Ascending aorta (tissue), 2 donors: ENCODE measurements around the gene SORCS2. TPM values are rescaled to one million over a fixed set of nuclear protein-coding genes. Genes with fewer than 3 reads are reported as not detected.

Source experiments
- DNase-seq, 2 donors: peaks; one replicate each; pipeline ENCODE4 v3.0.0-alpha.2; 2019; ENCODE audit warnings: low spot score in 2 of 2
- H3K27ac ChIP-seq, 2 donors: fragments of 200-600 bp; sonication (generic); one replicate each; pipeline ENCODE4 v1.5.1; 2016 to 2017; ENCODE audit warnings: mild to moderate bottlenecking in 1 of 2
- H3K27me3 ChIP-seq: fragments of 200-600 bp; sonication (generic); one replicate; pipeline ENCODE4 v1.5.1; 2017
- H3K36me3 ChIP-seq, 2 donors: fragments of 200-600 bp; sonication (generic); one replicate each; pipeline ENCODE4 v1.5.1; 2016
- H3K4me1 ChIP-seq, 2 donors: fragments of 200-600 bp; sonication (generic); one replicate each; pipeline ENCODE4 v1.5.1; 2016 to 2017; ENCODE audit warnings: mild to moderate bottlenecking in 1 of 2
- H3K4me3 ChIP-seq, 2 donors: fragments of 200-600 bp; sonication (generic); one replicate each; pipeline ENCODE4 v1.5.1; 2016 to 2017; ENCODE audit warnings: mild to moderate bottlenecking in 1 of 2
- H3K9me3 ChIP-seq, 2 donors: fragments of 200-600 bp; sonication (generic); one replicate each; pipeline ENCODE4 v1.5.1; 2016
- CTCF ChIP-seq, 3 experiments: fragments of 200-600 bp in 2 of 3; fragments of 450-650 bp in 1 of 3; sonication (generic) in 2 of 3; IDR thresholded peaks; one replicate each; pipeline ENCODE4 v1.5.1; 2016 to 2019; ENCODE audit warnings: antibody characterized with exemption in 3 of 3, mild to moderate bottlenecking in 1 of 3, moderate library complexity in 1 of 3
- intact Hi-C: fragments of 100-400 bp; cut with DNase I; formaldehyde crosslinking; loops from one replicate; pipeline ENCODE4 v1.15.1; 2023
- total RNA-seq: library from RNA; depleted of rRNA; stranded (reverse); fragments of >200 nt; gene quantifications from one replicate; pipeline ENCODE4 v1.1.0, GENCODE V29; 2016

Gene SORCS2
- total RNA-seq, 1 donor from 2014 or later, result 0.32 TPM

GRCh38 chr4:7410446-7410845, 218.1 kb downstream of the SORCS2 start:
- Histone ChIP-seq H3K9me3 (peaks cover 14 to 21% of the 10 kb centered on the region in 2 donors), H3K4me1 (no peaks in the 10 kb centered on the region), H3K4me3 (no peak overlapping the region), H3K36me3 (no peaks in the 10 kb centered on the region), H3K27me3 (no peaks in the 10 kb centered on the region), H3K27ac (no peak overlapping the region)
- DNase-seq, result no peak
- no peak for TF ChIP-seq CTCF (IDR thresholded peaks at IDR 0.05)
- intact Hi-C loops, result no loop called here

GRCh38 chr4:7411491-7411890, 219.2 kb downstream of the SORCS2 start:
- H3K27ac ChIP-seq, result no peak overlapping the region
- no peak for TF ChIP-seq CTCF (IDR thresholded peaks at IDR 0.05)
- no peak for DNase-seq
- no peak overlapping the region for H3K4me3 ChIP-seq
- H3K27me3 ChIP-seq, result no peaks in the 10 kb centered on the region
- no peaks in the 10 kb centered on the region for H3K4me1 ChIP-seq
- H3K36me3 ChIP-seq, result no peaks in the 10 kb centered on the region
- H3K9me3 ChIP-seq, result peaks cover 14 to 21% of the 10 kb centered on the region in 2 donors
- intact Hi-C loops, result no loop called here

GRCh38 chr4:7411896-7412553, 219.7 kb downstream of the SORCS2 start:
- H3K27me3 ChIP-seq, result no peaks in the 10 kb centered on the region
- H3K36me3 ChIP-seq, result no peaks in the 10 kb centered on the region
- DNase-seq, result peak; percentile 7 to 27
- H3K4me3 ChIP-seq, result no peak overlapping the region
- H3K9me3 ChIP-seq, result peaks cover 14 to 21% of the 10 kb centered on the region in 2 donors
- intact Hi-C loops, result no loop called here
- TF ChIP-seq CTCF (IDR thresholded peaks at IDR 0.05), result no peak
- no peak overlapping the region for H3K27ac ChIP-seq
- H3K4me1 ChIP-seq, result no peaks in the 10 kb centered on the region

- intact Hi-C loops, result no loop called here
- H3K9me3 ChIP-seq, result peaks cover 14 to 16% of the 10 kb centered on the region in 2 donors
- H3K27ac ChIP-seq, result no peak overlapping the region
- TF ChIP-seq CTCF (IDR thresholded peaks at IDR 0.05), result no peak
- peak; percentile 4 to 39 for DNase-seq
- no peaks in the 10 kb centered on the region for H3K36me3 ChIP-seq
- no peaks in the 10 kb centered on the region for H3K27me3 ChIP-seq
- H3K4me3 ChIP-seq, result no peak overlapping the region
- no peaks in the 10 kb centered on the region for H3K4me1 ChIP-seq
Measured at GRCh38 chr4:7412554-7412912, 220.2 kb downstream of the SORCS2 start.

- H3K4me3 ChIP-seq, result no peak overlapping the region
- no peak overlapping the region for H3K27ac ChIP-seq
- H3K36me3 ChIP-seq, result no peaks in the 10 kb centered on the region
- intact Hi-C loops, result no loop called here
- peak in 1 of 2 donors; percentile 41 for DNase-seq
- H3K9me3 ChIP-seq, result peaks cover 1 to 5% of the 10 kb centered on the region in 2 donors
- TF ChIP-seq CTCF (IDR thresholded peaks at IDR 0.05), result no peak
- no peaks in the 10 kb centered on the region for H3K4me1 ChIP-seq
- no peaks in the 10 kb centered on the region for H3K27me3 ChIP-seq
Measured at GRCh38 chr4:7414046-7414445, 221.7 kb downstream of the SORCS2 start.
